Measurements from ENCODE around the gene ABL2. TPM values are rescaled to one million over a fixed set of nuclear protein-coding genes. Genes with fewer than 3 reads are reported as not detected.

ABL2 gene
- total and polyA plus RNA-seq, 10 donors: 1.3 to 21.7 (median 16.0) TPM

DNA sequence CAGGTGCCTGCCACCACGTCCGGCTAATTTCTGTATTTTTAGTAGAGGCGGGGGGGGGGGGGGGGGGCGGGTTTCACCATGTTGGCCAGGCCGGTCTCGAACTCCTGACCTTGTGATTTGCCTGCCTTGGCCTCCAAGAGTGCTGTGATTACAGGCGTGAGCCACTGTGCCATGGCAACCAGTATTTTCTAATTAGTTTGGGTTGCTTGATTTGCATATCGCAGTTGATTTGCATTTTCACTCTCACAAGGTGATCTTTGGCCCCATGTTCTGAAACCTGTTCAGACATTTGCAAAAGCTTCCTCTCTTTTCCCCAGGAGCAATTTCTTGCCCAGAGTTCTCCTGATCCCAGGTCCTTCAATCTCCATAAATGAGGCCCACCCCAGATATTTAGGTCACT, 145.9 kb downstream of the ABL2 start:
- TF ChIP-seq POLR2A (IDR thresholded peaks at IDR 0.05) (no peak), POLR2AphosphoS5 (IDR thresholded peaks at IDR 0.05) (no peak)
- TF ChIP-seq, protein P1, sequence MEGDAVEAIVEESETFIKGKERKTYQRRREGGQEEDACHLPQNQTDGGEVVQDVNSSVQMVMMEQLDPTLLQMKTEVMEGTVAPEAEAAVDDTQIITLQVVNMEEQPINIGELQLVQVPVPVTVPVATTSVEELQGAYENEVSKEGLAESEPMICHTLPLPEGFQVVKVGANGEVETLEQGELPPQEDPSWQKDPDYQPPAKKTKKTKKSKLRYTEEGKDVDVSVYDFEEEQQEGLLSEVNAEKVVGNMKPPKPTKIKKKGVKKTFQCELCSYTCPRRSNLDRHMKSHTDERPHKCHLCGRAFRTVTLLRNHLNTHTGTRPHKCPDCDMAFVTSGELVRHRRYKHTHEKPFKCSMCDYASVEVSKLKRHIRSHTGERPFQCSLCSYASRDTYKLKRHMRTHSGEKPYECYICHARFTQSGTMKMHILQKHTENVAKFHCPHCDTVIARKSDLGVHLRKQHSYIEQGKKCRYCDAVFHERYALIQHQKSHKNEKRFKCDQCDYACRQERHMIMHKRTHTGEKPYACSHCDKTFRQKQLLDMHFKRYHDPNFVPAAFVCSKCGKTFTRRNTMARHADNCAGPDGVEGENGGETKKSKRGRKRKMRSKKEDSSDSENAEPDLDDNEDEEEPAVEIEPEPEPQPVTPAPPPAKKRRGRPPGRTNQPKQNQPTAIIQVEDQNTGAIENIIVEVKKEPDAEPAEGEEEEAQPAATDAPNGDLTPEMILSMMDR (IDR thresholded peaks at IDR 0.05 in 8 of 11, conservative IDR thresholded peaks at IDR 0.05 in 3 of 11): no peak
- peaks cover 20 to 78% (median 49%) of the 10 kb centered on the region in 6 donors for H3K4me1 ChIP-seq
- DNase-seq: no peak
- WGBS, 5 donors: 52 to 84% (median 69%) methylated on average over 6 to 8 of the region's 8 CpGs
- no peaks in the 10 kb centered on the region for H3K9me3 ChIP-seq
- H3K27ac ChIP-seq: peak overlapping the region in 4 of 8 donors; percentile 91 to 94 (median 92)
- no peaks in the 10 kb centered on the region for H3K27me3 ChIP-seq (replicated peaks in 1 of 7)
- intact Hi-C loops (cut with DNase I; ENCODE audit: low total_unique reads): loop anchor here (2.0 kb wide), 1 partner anchor 283 kb away; no protein-coding TSS in a partner anchor
- peak overlapping the region in 4 of 8 donors; percentile 85 to 92 (median 88) for H3K4me3 ChIP-seq
- peaks cover 0 to 40% (median 20%) of the 10 kb centered on the region in 6 donors for H3K36me3 ChIP-seq

DNA sequence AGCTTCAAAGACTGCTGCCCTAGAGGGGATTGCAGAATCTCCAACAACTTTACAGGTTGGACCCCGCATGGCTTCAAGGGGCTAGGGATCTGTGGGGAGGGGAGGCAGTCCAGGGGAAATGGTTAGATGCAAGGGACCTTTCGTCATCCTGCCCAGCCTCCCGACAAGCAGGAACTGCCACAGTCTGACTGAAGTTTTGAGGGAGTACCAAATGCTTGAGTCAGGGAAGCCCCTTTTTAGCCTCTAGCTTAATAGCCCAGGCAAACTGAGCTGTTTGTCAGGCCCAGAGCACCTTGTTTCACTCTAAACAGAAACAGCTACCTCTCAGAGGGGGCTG, 146.5 kb downstream of the ABL2 start:
- H3K27ac ChIP-seq: peak overlapping the region; percentile 6 to 94 (median 91)
- H3K4me3 ChIP-seq: peak overlapping the region; percentile 83 to 97 (median 88)
- TF ChIP-seq POLR2A (IDR thresholded peaks at IDR 0.05): no peak
- TF ChIP-seq, protein P1 (IDR thresholded peaks at IDR 0.05 in 8 of 11, conservative IDR thresholded peaks at IDR 0.05 in 3 of 11): no peak
- TF ChIP-seq POLR2AphosphoS5 (IDR thresholded peaks at IDR 0.05): peak in 2 of 3 donors; percentile 8 to 41
- H3K27me3 ChIP-seq (replicated peaks in 1 of 7): no peaks in the 10 kb centered on the region
- H3K36me3 ChIP-seq: peaks cover 0 to 35% (median 17%) of the 10 kb centered on the region in 6 donors
- WGBS, 5 donors: 0 to 6% (median 2%) methylated on average over 2 to 3 of the region's 3 CpGs
- no peaks in the 10 kb centered on the region for H3K9me3 ChIP-seq
- peaks cover 14 to 72% (median 43%) of the 10 kb centered on the region in 6 donors for H3K4me1 ChIP-seq
- intact Hi-C loops (cut with DNase I; ENCODE audit: low total_unique reads): loop anchor here (2.0 kb wide), 1 partner anchor 284 kb away; no protein-coding TSS in a partner anchor
- DNase-seq: no peak

DNA sequence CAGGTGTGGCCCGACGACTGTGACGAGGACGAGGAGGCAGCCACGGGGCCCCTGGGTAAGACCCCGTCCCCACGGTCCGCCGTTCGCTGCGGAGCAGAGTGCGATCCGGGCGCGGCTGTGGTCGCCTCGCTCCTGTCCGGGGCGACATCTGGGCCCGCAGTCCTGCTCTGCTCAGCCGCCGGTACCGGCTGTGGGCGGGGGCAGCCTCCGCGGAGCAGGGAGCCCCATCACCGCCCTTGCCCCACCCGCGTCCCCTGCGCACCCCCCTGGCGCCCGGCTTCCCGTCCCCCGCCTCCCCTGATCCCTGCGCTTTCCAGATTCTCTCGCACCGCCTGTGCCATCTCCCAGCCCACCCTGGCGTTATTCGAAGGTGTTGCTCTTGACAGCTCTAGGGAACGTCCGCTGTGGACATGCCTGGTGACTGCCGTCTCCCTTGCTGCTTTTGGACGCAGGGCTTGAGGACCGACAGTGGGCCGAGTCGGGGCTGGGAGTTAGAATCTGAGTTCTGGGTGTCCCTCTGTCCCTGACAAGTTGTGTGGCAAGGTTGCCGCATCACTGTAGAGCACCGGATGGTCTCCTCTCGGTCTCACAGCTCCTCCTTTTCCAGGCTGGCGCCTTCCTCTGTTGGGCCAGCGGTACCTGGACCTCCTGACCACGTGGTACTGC, 147.0 kb downstream of the ABL2 start:
- TF ChIP-seq POLR2AphosphoS5 (IDR thresholded peaks at IDR 0.05): no peak
- TF ChIP-seq POLR2A (IDR thresholded peaks at IDR 0.05): no peak
- TF ChIP-seq, protein P1 (IDR thresholded peaks at IDR 0.05 in 8 of 11, conservative IDR thresholded peaks at IDR 0.05 in 3 of 11): no peak
- WGBS, 5 donors: 0 to 1% (median 0%) methylated on average over 26 to 52 of the region's 52 CpGs
- Histone ChIP-seq H3K4me1 (peaks cover 14 to 67% (median 38%) of the 10 kb centered on the region in 6 donors), H3K27ac (peak overlapping the region; percentile 82 to 94 (median 91)), H3K27me3 (replicated peaks in 1 of 7) (no peaks in the 10 kb centered on the region), H3K9me3 (no peaks in the 10 kb centered on the region), H3K36me3 (peaks cover 0 to 30% (median 15%) of the 10 kb centered on the region in 6 donors), H3K4me3 (peak overlapping the region; percentile 83 to 97 (median 88))
- no peak for DNase-seq
- intact Hi-C loops (cut with DNase I; ENCODE audit: low total_unique reads): loop anchor here (2.0 kb wide), 1 partner anchor 284 kb away; no protein-coding TSS in a partner anchor

DNA sequence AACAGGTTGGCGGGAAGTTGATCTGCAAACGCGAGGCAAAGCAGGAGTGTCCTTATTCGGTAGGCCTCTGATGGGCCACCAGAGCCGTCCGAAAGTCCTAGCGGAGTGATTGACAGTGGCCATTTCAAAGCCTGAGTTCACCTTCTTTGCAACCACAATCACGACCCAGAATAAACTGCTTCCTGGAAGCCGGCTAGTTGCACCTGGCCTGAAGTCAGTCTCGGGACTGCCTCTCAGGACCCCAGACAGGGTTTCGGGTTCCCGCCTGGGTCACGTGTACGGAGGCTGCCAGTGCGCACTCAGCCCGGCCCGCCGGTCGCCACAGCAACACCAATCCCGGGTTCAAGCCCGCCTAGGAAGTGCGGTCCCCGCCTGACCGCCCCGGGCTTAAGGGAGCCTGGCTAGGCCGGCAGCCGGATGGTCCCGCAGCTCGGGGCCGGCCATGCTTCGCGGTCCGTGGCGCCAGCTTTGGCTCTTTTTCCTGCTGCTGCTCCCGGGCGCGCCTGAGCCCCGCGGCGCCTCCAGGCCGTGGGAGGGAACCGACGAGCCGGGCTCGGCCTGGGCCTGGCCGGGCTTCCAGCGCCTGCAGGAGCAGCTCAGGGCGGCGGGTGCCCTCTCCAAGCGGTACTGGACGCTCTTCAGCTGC, 147.7 kb downstream of the ABL2 start, which contains the start of gene TOR3A:
Gene TOR3A, plus strand, starts transcription at position 384 of the 646 bp plus-strand sequence. Its CDS starts 59 bp downstream, at position 443.
- Histone ChIP-seq H3K27ac (peak within 1 kb of the TSS; percentile 82 to 94 (median 91)), H3K36me3 (peaks cover 0 to 24% (median 13%) of the 10 kb centered on the region in 6 donors), H3K9me3 (no peaks in the 10 kb centered on the region), H3K4me1 (peaks cover 14 to 61% (median 32%) of the 10 kb centered on the region in 6 donors), H3K27me3 (replicated peaks in 1 of 7) (no peaks in the 10 kb centered on the region), H3K4me3 (peak within 1 kb of the TSS; percentile 83 to 97 (median 88))
- whole genome bisulfite sequencing, 5 donors: 0 to 1% (median 1%) methylated on average over 14 to 51 of the region's 51 CpGs
- TF ChIP-seq POLR2A (IDR thresholded peaks at IDR 0.05): peak in 2 of 3 donors; percentile 51 to 73
- TF ChIP-seq POLR2AphosphoS5 (IDR thresholded peaks at IDR 0.05): peak; percentile 88 to 96 (median 94)
- TF ChIP-seq, protein P1 (IDR thresholded peaks at IDR 0.05 in 8 of 11, conservative IDR thresholded peaks at IDR 0.05 in 3 of 11): no peak
- DNase-seq: peak; percentile 98
- intact Hi-C loops (cut with DNase I; ENCODE audit: low total_unique reads): loop anchor here (2.0 kb wide), 1 partner anchor 285 kb away; no protein-coding TSS in a partner anchor
